ENCODE measurements around the gene MGP. TPM values are rescaled to one million over a fixed set of nuclear protein-coding genes. Genes with fewer than 3 reads are reported as not detected.

The MGP gene
- total RNA-seq: 1 to 10 TPM; 1.5 to 4.0 (median 2.2) TPM
- total RNA-seq (2013): 1.4 TPM
- total RNA-seq: 0 to 1.4 (median 0.45) reads per million in 29 experiments

GRCh38 chr12:14885718-14886221 is at the start of gene MGP:
Gene MGP, minus strand, starts transcription at chr12:14885854. Its CDS starts 63 bp downstream, at chr12:14885791.
- DNase-seq (no peak), ATAC-seq (replicated peaks in 1 of 4) (no peak)
- Histone ChIP-seq H3K27me3 (replicated peaks in 1 of 2; ENCODE audit: control insufficient read depth in 2 of 2, extremely low read depth in 1 of 2, insufficient read depth in 2 of 2, low read length in 1 of 2) (peaks cover 0 to 3% of the 10 kb centered on the region in 2 experiments), H3K27ac (ENCODE audit: low read length) (no peak within 1 kb of the TSS), H3K9me3 (no peaks in the 10 kb centered on the region), H3K4me1 (ENCODE audit: control insufficient read depth in 1 of 2, extremely low read depth in 1 of 2, insufficient read depth in 2 of 2, low read length in 2 of 2) (peaks cover 12 to 14% of the 10 kb centered on the region in 2 experiments), H3K36me3 (ENCODE audit: control insufficient read depth in 2 of 2, extremely low read depth in 1 of 2, insufficient read depth in 1 of 2, low read length in 1 of 2) (no peaks in the 10 kb centered on the region), H3K4me3 (ENCODE audit: control insufficient read depth in 1 of 2, extremely low read depth in 1 of 2, low read length in 1 of 2) (no peak within 1 kb of the TSS)
- 60% methylated on average over 1 of the region's 6 CpGs for WGBS (ENCODE audit: insufficient coverage)
- H3K9me3 Mint-ChIP-seq: no peaks in the 10 kb centered on the region
- H3K4me3 Mint-ChIP-seq: peak within 1 kb of the TSS in 2 of 3 donors; percentile 46 to 67
- no peaks in the 10 kb centered on the region for H3K36me3 Mint-ChIP-seq
- peaks cover 0 to 17% of the 10 kb centered on the region in 2 donors for H3K27me3 Mint-ChIP-seq
- H3K27ac Mint-ChIP-seq: peak within 1 kb of the TSS; percentile 41 to 69
- CTCF ChIA-PET: no interaction called here
- POLR2A ChIA-PET: no interaction called here
- peaks cover 33 to 42% (median 41%) of the 10 kb centered on the region in 3 donors for H3K4me1 Mint-ChIP-seq

GRCh38 chr12:14935031-14935430 is 49.4 kb upstream of the MGP start:
- H3K27me3 ChIP-seq (replicated peaks in 1 of 2; ENCODE audit: control insufficient read depth in 2 of 2, extremely low read depth in 1 of 2, insufficient read depth in 2 of 2, low read length in 1 of 2): no peaks in the 10 kb centered on the region
- Mint-ChIP-seq H3K27me3 (no peaks in the 10 kb centered on the region), H3K9me3 (no peaks in the 10 kb centered on the region), H3K4me3 (no peak overlapping the region), H3K27ac (peak overlapping the region; percentile 63 to 94), H3K4me1 (peaks cover 41 to 52% (median 45%) of the 10 kb centered on the region in 3 donors), H3K36me3 (peaks cover 76% of the 10 kb centered on the region)
- no peaks in the 10 kb centered on the region for H3K9me3 ChIP-seq
- 100% methylated on average over 1 of the region's 4 CpGs for WGBS (ENCODE audit: insufficient coverage)
- no peak for ATAC-seq (replicated peaks in 1 of 4)
- ChIA-PET POLR2A (interaction anchor here in 1 of 2 donors (1.2 kb wide), 1 partner anchor 10 kb away, joined by 3 read pairs; no protein-coding TSS in a partner anchor), CTCF (interaction anchor here in 1 of 2 donors (1.3 kb wide), 1 partner anchor 60 kb away, joined by 3 read pairs; no protein-coding TSS in a partner anchor)
- H3K36me3 ChIP-seq (ENCODE audit: control insufficient read depth in 2 of 2, extremely low read depth in 1 of 2, insufficient read depth in 1 of 2, low read length in 1 of 2): peaks cover 3 to 77% of the 10 kb centered on the region in 2 donors
- peaks cover 0 to 14% of the 10 kb centered on the region in 2 experiments for H3K4me1 ChIP-seq (ENCODE audit: control insufficient read depth in 1 of 2, extremely low read depth in 1 of 2, insufficient read depth in 2 of 2, low read length in 2 of 2)
- no peak overlapping the region for H3K27ac ChIP-seq (ENCODE audit: low read length)
- DNase-seq: no peak
- H3K4me3 ChIP-seq (ENCODE audit: control insufficient read depth in 1 of 2, extremely low read depth in 1 of 2, low read length in 1 of 2): no peak overlapping the region

- Mint-ChIP-seq H3K27ac (peak overlapping the region in 1 of 2 donors; percentile 34), H3K9me3 (no peaks in the 10 kb centered on the region), H3K27me3 (no peaks in the 10 kb centered on the region), H3K36me3 (peaks cover 70% of the 10 kb centered on the region), H3K4me1 (peaks cover 36 to 47% (median 40%) of the 10 kb centered on the region in 3 donors), H3K4me3 (no peak overlapping the region)
- no peak for ATAC-seq (replicated peaks in 1 of 4)
- CTCF ChIA-PET: interaction anchor here (1.3 to 1.6 kb wide), 2 partner anchors 61 kb away, joined by 3 to 12 read pairs; no protein-coding TSS in a partner anchor
- Histone ChIP-seq H3K27me3 (replicated peaks in 1 of 2; ENCODE audit: control insufficient read depth in 2 of 2, extremely low read depth in 1 of 2, insufficient read depth in 2 of 2, low read length in 1 of 2) (no peaks in the 10 kb centered on the region), H3K9me3 (no peaks in the 10 kb centered on the region), H3K4me3 (ENCODE audit: control insufficient read depth in 1 of 2, extremely low read depth in 1 of 2, low read length in 1 of 2) (no peak overlapping the region), H3K27ac (ENCODE audit: low read length) (no peak overlapping the region), H3K4me1 (ENCODE audit: control insufficient read depth in 1 of 2, extremely low read depth in 1 of 2, insufficient read depth in 2 of 2, low read length in 2 of 2) (peaks cover 0 to 14% of the 10 kb centered on the region in 2 experiments), H3K36me3 (ENCODE audit: control insufficient read depth in 2 of 2, extremely low read depth in 1 of 2, insufficient read depth in 1 of 2, low read length in 1 of 2) (peaks cover 3 to 76% of the 10 kb centered on the region in 2 donors)
- WGBS (ENCODE audit: insufficient coverage): no CpG with 5 or more reads among the region's 2 CpGs
- POLR2A ChIA-PET: interaction anchor here in 1 of 2 donors (1.2 kb wide), 1 partner anchor 9 kb away, joined by 3 read pairs; no protein-coding TSS in a partner anchor
- DNase-seq: no peak
These were observed 48.9 kb upstream of the MGP start for GRCh38 chr12:14934511-14934910.

- Histone ChIP-seq H3K27ac (ENCODE audit: low read length) (no peak overlapping the region), H3K4me1 (ENCODE audit: control insufficient read depth in 1 of 2, extremely low read depth in 1 of 2, insufficient read depth in 2 of 2, low read length in 2 of 2) (no peaks in the 10 kb centered on the region), H3K4me3 (ENCODE audit: control insufficient read depth in 1 of 2, extremely low read depth in 1 of 2, low read length in 1 of 2) (no peak overlapping the region), H3K27me3 (replicated peaks in 1 of 2; ENCODE audit: control insufficient read depth in 2 of 2, extremely low read depth in 1 of 2, insufficient read depth in 2 of 2, low read length in 1 of 2) (no peaks in the 10 kb centered on the region), H3K9me3 (no peaks in the 10 kb centered on the region), H3K36me3 (ENCODE audit: control insufficient read depth in 2 of 2, extremely low read depth in 1 of 2, insufficient read depth in 1 of 2, low read length in 1 of 2) (peaks cover 3 to 81% of the 10 kb centered on the region in 2 donors)
- Mint-ChIP-seq H3K27me3 (no peaks in the 10 kb centered on the region), H3K4me1 (peaks cover 13 to 27% (median 15%) of the 10 kb centered on the region in 3 donors), H3K4me3 (no peak overlapping the region), H3K27ac (peak overlapping the region; percentile 1 to 39), H3K9me3 (no peaks in the 10 kb centered on the region), H3K36me3 (peaks cover 69% of the 10 kb centered on the region)
- ATAC-seq (replicated peaks in 1 of 4) (no peak), DNase-seq (no peak)
- ChIA-PET CTCF (interaction anchor here (0.6 to 1.2 kb wide), 8 partner anchors 9 to 106 kb away, joined by 3 to 5 read pairs (median 3); partner anchors contain the start of gene ARHGDIB (in 1 of the 2)), POLR2A (interaction anchor here (0.6 to 0.7 kb wide), 3 partner anchors 36 to 418 kb away, joined by 3 to 10 read pairs (median 5); no protein-coding TSS in a partner anchor)
- WGBS (ENCODE audit: insufficient coverage): 96% methylated on average over 4 of the region's 7 CpGs
These were observed 46.3 kb upstream of the MGP start for GRCh38 chr12:14931791-14932560.

GRCh38 chr12:14931359-14931758 is 45.7 kb upstream of the MGP start:
- Histone ChIP-seq H3K9me3 (no peaks in the 10 kb centered on the region), H3K27ac (ENCODE audit: low read length) (no peak overlapping the region), H3K36me3 (ENCODE audit: control insufficient read depth in 2 of 2, extremely low read depth in 1 of 2, insufficient read depth in 1 of 2, low read length in 1 of 2) (peaks cover 3 to 78% of the 10 kb centered on the region in 2 donors), H3K27me3 (replicated peaks in 1 of 2; ENCODE audit: control insufficient read depth in 2 of 2, extremely low read depth in 1 of 2, insufficient read depth in 2 of 2, low read length in 1 of 2) (no peaks in the 10 kb centered on the region), H3K4me1 (ENCODE audit: control insufficient read depth in 1 of 2, extremely low read depth in 1 of 2, insufficient read depth in 2 of 2, low read length in 2 of 2) (no peaks in the 10 kb centered on the region), H3K4me3 (ENCODE audit: control insufficient read depth in 1 of 2, extremely low read depth in 1 of 2, low read length in 1 of 2) (no peak overlapping the region)
- H3K9me3 Mint-ChIP-seq: no peaks in the 10 kb centered on the region
- H3K27me3 Mint-ChIP-seq: no peaks in the 10 kb centered on the region
- POLR2A ChIA-PET: interaction anchor here (0.6 to 0.7 kb wide), 3 partner anchors 36 to 417 kb away, joined by 3 to 10 read pairs (median 5); no protein-coding TSS in a partner anchor
- H3K27ac Mint-ChIP-seq: peak overlapping the region in 1 of 2 donors; percentile 39
- peaks cover 7 to 21% (median 10%) of the 10 kb centered on the region in 3 donors for H3K4me1 Mint-ChIP-seq
- peaks cover 65% of the 10 kb centered on the region for H3K36me3 Mint-ChIP-seq
- DNase-seq (no peak), ATAC-seq (replicated peaks in 1 of 4) (no peak)
- 100% methylated on average over 4 of the region's 4 CpGs for WGBS (ENCODE audit: insufficient coverage)
- CTCF ChIA-PET: interaction anchor here (0.6 to 1.2 kb wide), 7 partner anchors 10 to 106 kb away, joined by 3 to 5 read pairs (median 3); no protein-coding TSS in a partner anchor
- H3K4me3 Mint-ChIP-seq: no peak overlapping the region

- H3K27ac Mint-ChIP-seq: no peak overlapping the region
- H3K27me3 Mint-ChIP-seq: no peaks in the 10 kb centered on the region
- Histone ChIP-seq H3K27me3 (replicated peaks in 1 of 2; ENCODE audit: control insufficient read depth in 2 of 2, extremely low read depth in 1 of 2, insufficient read depth in 2 of 2, low read length in 1 of 2) (no peaks in the 10 kb centered on the region), H3K27ac (ENCODE audit: low read length) (no peak overlapping the region), H3K9me3 (no peaks in the 10 kb centered on the region), H3K4me3 (ENCODE audit: control insufficient read depth in 1 of 2, extremely low read depth in 1 of 2, low read length in 1 of 2) (no peak overlapping the region), H3K36me3 (ENCODE audit: control insufficient read depth in 2 of 2, extremely low read depth in 1 of 2, insufficient read depth in 1 of 2, low read length in 1 of 2) (peaks cover 0 to 67% of the 10 kb centered on the region in 2 donors), H3K4me1 (ENCODE audit: control insufficient read depth in 1 of 2, extremely low read depth in 1 of 2, insufficient read depth in 2 of 2, low read length in 2 of 2) (no peaks in the 10 kb centered on the region)
- H3K4me1 Mint-ChIP-seq: peaks cover 5 to 10% (median 10%) of the 10 kb centered on the region in 3 donors
- no peak overlapping the region for H3K4me3 Mint-ChIP-seq
- POLR2A ChIA-PET: no interaction called here
- no peaks in the 10 kb centered on the region for H3K9me3 Mint-ChIP-seq
- CTCF ChIA-PET: no interaction called here
- ATAC-seq (replicated peaks in 1 of 4): no peak
- H3K36me3 Mint-ChIP-seq: peaks cover 59% of the 10 kb centered on the region
- no peak for DNase-seq
These were observed 44.6 kb upstream of the MGP start for GRCh38 chr12:14930299-14930698.

Measured in T-cell (primary cell).